DOHH2 (cell line): ENCODE results near the gene VEGFB.

Source experiments
- H3F3A ChIP-seq: fragments of 200-600 bp; sonication (generic), shearing (Covaris generic); 2 replicates; pipeline ENCODE4 v1.6.0; 2016; ENCODE audit warnings: antibody characterized with exemption, mild to moderate bottlenecking; ENCODE audit not compliant: control insufficient read depth, insufficient read depth
- H3K27ac ChIP-seq: fragments of 200-600 bp; sonication (generic); 2 replicates; pipeline ENCODE4 v1.5.1; 2014; ENCODE audit warnings: low read depth, mild to moderate bottlenecking, low read length, moderate library complexity
- H3K27me3 ChIP-seq: fragments of 200-600 bp; sonication (generic); 2 replicates; pipeline ENCODE4 v1.6.1; 2014; ENCODE audit warnings: mild to moderate bottlenecking, low read length, mixed read lengths; ENCODE audit not compliant: control insufficient read depth
- H3K36me3 ChIP-seq: fragments of 200-600 bp; sonication (generic); 2 replicates; pipeline ENCODE4 v1.6.1; 2014; ENCODE audit warnings: mild to moderate bottlenecking, low read length, moderate library complexity, mixed read lengths; ENCODE audit not compliant: control insufficient read depth
- H3K4me1 ChIP-seq: fragments of 200-600 bp; sonication (generic); 2 replicates; pipeline ENCODE4 v1.6.1; 2014; ENCODE audit warnings: mild to moderate bottlenecking, low read length, mixed read lengths; ENCODE audit not compliant: control insufficient read depth
- H3K4me2 ChIP-seq: fragments of 200-600 bp; sonication (generic); 2 replicates; pipeline ENCODE4 v1.6.0; 2014; ENCODE audit warnings: mild to moderate bottlenecking, low read length, moderate library complexity
- H3K4me3 ChIP-seq: fragments of 200-600 bp; sonication (generic); 2 replicates; pipeline ENCODE4 v1.5.1; 2014; ENCODE audit warnings: mild to moderate bottlenecking, low read length, mixed read lengths
- H3K79me2 ChIP-seq: fragments of 200-600 bp; sonication (generic); 2 replicates; pipeline ENCODE4 v1.6.1; 2014; ENCODE audit warnings: mild to moderate bottlenecking, low read length, mixed read lengths; ENCODE audit not compliant: control insufficient read depth
- H3K9me2 ChIP-seq: fragments of 200-600 bp; sonication (generic); replicated peaks from 2 replicates; pipeline ENCODE4 v1.6.1; 2014; ENCODE audit warnings: mild to moderate bottlenecking, low read length, mixed read lengths; ENCODE audit not compliant: control insufficient read depth
- H3K9me3 ChIP-seq: fragments of 200-600 bp; sonication (generic); 2 replicates; pipeline ENCODE4 v1.6.1; 2014; ENCODE audit warnings: antibody characterized with exemption, low read length, mixed read lengths; ENCODE audit not compliant: control insufficient read depth, insufficient read depth
- H4K20me1 ChIP-seq: fragments of 200-600 bp; sonication (generic); 2 replicates; pipeline ENCODE4 v1.6.0; 2014; ENCODE audit warnings: low read depth, mild to moderate bottlenecking, antibody characterized with exemption, low read length, moderate library complexity; ENCODE audit not compliant: control insufficient read depth, insufficient read depth
- CTCF ChIP-seq: fragments of 200-600 bp; sonication (generic); IDR thresholded peaks from one replicate; pipeline ENCODE4 v1.5.1; 2014; ENCODE audit warnings: antibody characterized with exemption, mild to moderate bottlenecking, low read depth, low read length; ENCODE audit not compliant: poor library complexity, severe bottlenecking
- EZH2phosphoT487 ChIP-seq: fragments of 200-600 bp; sonication (generic); IDR thresholded peaks from 2 replicates; pipeline ENCODE4 v1.6.1; 2017; ENCODE audit warnings: borderline replicate concordance, mild to moderate bottlenecking, antibody characterized with exemption, low read length, moderate library complexity, mixed read lengths

The VEGFB gene

GRCh38 chr11:64222651-64223000 lies 11.8 kb upstream of the VEGFB start:
- TF ChIP-seq CTCF (no peak), EZH2phosphoT487 (no peak)
- no peaks in the 10 kb centered on the region for H4K20me1 ChIP-seq
- no peak overlapping the region for H3K27ac ChIP-seq
- peaks cover 24% of the 10 kb centered on the region for H3K79me2 ChIP-seq
- H3K4me2 ChIP-seq: no peak overlapping the region
- H3K4me3 ChIP-seq: no peak overlapping the region
- H3K4me1 ChIP-seq: peaks cover 36% of the 10 kb centered on the region
- peaks cover 62% of the 10 kb centered on the region for H3K36me3 ChIP-seq
- H3K9me2 ChIP-seq: no peaks in the 10 kb centered on the region
- no peaks in the 10 kb centered on the region for H3K27me3 ChIP-seq
- no peaks in the 10 kb centered on the region for H3K9me3 ChIP-seq
- H3F3A ChIP-seq: peaks cover 11% of the 10 kb centered on the region

- TF ChIP-seq CTCF (no peak), EZH2phosphoT487 (no peak)
- Histone ChIP-seq H3K4me2 (no peak overlapping the region), H3F3A (peaks cover 11% of the 10 kb centered on the region), H3K9me2 (no peaks in the 10 kb centered on the region), H3K9me3 (no peaks in the 10 kb centered on the region), H3K27ac (no peak overlapping the region), H3K4me3 (no peak overlapping the region), H3K36me3 (peaks cover 60% of the 10 kb centered on the region), H3K4me1 (peaks cover 40% of the 10 kb centered on the region), H4K20me1 (no peaks in the 10 kb centered on the region), H3K27me3 (no peaks in the 10 kb centered on the region), H3K79me2 (peaks cover 25% of the 10 kb centered on the region)
Observed at GRCh38 chr11:64223001-64223651, 11.3 kb upstream of the VEGFB start.

DNA sequence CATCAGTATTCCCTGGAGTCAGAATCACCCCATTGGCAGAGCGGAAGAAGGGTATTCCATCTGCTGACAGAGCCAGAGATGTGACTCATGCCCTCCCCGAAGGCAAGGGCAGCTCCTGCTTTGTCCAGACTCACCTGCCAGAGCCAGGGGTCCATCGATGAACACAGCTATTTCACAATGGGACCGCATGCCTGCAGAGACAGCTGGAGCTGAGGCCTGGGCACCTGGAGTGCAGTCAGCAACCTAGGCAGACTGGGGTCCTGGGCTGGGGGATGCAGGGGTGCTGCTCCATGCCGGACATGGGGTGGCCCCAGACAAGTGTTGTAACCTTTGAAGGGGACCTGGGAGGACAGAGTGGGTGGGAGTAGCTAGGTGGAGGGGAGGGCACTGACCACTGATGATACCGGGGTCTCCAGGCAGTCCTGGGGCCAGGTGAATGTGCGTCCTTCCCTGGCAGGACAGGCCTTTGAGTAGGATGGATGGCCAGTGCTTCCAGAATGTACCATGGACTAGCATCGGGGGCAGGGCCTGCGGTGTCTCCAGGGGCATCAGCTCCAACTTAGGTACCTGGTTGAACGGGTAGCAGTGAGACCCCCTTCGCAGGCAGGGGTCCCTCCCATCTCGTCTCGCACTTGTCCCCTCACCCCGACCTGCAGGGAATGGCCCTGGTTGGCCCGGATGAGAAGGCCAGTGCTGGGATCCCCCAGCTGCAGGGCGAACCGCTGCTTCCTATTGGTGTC lies 10.1 kb upstream of the VEGFB start:
- Histone ChIP-seq H3K4me2 (peak overlapping the region; percentile 99), H3K27me3 (no peaks in the 10 kb centered on the region), H3F3A (peaks cover 14% of the 10 kb centered on the region), H3K9me3 (no peaks in the 10 kb centered on the region), H4K20me1 (no peaks in the 10 kb centered on the region), H3K4me1 (peaks cover 51% of the 10 kb centered on the region), H3K36me3 (peaks cover 54% of the 10 kb centered on the region), H3K4me3 (peak overlapping the region; percentile 85; the same call in 1 of the 2 replicates), H3K79me2 (peaks cover 31% of the 10 kb centered on the region), H3K27ac (no peak overlapping the region), H3K9me2 (no peaks in the 10 kb centered on the region)
- no peak for TF ChIP-seq CTCF
- no peak for TF ChIP-seq EZH2phosphoT487
